RPMI7951 (cell line): ENCODE results near the gene GLDN. TPM values are rescaled to one million over a fixed set of nuclear protein-coding genes. Genes with fewer than 3 reads are reported as not detected.
A peak's percentile ranks its signal among the peaks of the same experiment; 100 is the strongest.
"Not testable (repeated sequence)": the region's sequence is repeated elsewhere in the genome, so short reads cannot be mapped to it uniquely, and the experiment has no call there.

Source experiments
- DNase-seq: peaks from one replicate; pipeline ENCODE4 v3.0.0-alpha.2; 2012; ENCODE audit warnings: low read depth
- total RNA-seq: library from RNA; depleted of rRNA; stranded (reverse); fragments of >200 nt; shearing (Covaris generic); gene quantifications from 2 replicates; pipeline ENCODE4 v1.2.3, GENCODE V29; 2014

Gene GLDN
- total RNA-seq, 1 experiment from 2014 or later = 0.48 TPM

DNA sequence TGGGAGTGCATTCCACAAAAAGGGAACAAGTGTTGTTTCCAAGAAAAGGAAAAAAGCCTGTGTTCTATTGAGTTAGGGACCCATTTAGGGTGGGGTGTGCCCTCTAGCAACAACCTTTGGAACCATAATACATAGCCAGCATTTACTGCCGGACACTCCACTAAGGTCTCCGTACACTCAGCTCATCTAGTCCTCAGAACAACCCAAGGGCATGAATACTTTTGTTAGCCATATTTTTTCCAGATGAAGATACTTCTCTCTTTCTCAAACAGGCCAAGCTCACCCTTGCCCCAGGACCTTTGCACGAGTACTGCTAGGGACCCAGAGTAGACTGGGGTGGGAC, 46.2 kb downstream of the GLDN start:
- no peak for DNase-seq

DNA sequence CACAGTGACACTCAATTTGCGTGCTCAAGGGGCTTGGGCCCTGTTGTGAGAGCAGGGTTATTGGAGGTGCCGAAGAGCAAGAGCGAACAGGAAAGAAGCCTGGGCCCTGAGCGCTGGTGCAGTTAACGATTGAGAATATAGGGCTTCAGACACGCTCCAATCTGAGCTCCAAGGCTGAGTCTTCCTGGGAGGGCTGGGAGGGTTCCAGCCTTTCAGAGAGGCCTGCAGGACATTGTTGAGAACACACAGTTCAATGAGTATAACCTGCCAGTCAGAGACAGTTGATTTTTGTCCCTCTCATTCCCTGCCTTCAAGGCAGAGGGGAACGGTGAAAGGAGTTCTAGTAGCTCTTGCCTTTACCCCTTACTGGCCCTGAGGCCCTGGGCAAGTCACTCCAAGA, 47.3 kb downstream of the GLDN start:
- no peak for DNase-seq

DNA sequence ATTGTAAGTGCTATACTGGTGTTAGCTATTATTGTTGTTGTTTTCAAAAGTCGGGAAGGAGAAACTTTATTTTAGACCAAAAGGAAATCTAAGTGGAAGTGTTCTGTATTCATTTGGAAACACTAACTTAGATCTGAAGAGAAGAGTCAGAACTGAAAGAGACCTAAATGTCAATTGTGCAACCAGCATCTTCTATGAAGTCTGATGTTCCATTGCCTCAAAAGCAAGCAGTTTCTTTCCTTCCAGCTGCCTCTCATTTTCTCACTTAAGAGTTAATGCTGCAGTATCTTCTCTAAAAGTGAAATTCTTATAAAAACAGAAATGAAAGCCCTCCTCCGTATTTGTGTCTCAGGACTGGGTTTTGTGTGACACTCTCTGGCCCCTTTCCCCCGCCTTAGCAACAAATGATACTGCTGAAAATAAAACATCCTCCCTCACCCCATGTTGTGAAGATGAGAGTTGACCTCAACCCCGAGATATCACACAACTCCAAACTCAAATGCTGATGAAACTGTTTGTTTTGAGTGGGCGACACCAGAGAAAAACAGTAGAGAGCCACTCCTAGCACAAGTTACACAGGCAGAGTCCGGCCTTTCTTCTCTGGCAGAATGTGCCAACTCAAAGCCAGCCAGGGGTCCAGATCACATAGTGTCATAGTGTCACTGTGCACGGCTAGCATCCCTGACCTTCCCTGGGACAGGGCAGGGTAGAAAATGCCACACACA, 48.9 kb downstream of the GLDN start:
- DNase-seq = no peak

DNA sequence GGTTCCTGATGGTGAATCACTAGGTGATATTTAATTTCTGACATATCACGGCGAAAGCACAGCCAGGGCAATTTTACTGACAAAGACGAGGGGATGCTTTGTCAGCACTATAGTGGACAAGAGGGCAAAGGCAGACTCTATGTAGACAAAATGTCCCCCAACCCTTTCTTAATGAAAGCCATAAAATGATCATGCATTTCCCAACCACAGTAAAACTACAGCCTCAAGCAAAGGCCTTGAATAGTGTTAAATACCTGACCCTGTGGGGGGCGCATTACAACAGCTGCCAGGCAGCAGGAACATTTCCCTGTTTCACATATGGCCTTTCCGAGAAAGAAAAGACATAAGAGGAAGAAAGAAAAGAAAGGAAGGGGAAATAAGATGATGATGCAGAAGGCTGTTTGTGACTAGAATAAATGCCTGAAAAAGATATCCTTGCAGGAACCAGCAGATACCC, 49.5 kb downstream of the GLDN start:
- no peak for DNase-seq

DNA sequence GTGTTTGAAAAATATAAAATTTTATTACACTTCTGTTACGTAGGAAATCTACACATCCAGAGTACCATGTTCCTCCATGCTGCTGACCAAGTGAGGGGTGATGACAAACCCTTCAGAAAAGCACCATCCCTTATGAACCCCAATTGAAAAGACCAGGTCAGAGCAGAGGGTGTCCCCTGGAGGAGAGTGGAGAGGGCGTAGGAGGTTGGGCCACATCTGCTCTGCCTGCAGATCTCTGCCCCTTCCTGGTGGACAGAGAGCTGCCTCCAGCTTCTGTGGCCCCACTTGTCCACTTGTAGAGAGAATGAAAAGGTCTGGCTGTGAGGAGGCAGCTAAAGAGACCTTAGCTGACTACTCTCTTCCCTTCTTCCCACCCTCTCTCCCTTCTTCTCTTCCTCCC, 55.5 kb downstream of the GLDN start:
- no peak for DNase-seq

DNA sequence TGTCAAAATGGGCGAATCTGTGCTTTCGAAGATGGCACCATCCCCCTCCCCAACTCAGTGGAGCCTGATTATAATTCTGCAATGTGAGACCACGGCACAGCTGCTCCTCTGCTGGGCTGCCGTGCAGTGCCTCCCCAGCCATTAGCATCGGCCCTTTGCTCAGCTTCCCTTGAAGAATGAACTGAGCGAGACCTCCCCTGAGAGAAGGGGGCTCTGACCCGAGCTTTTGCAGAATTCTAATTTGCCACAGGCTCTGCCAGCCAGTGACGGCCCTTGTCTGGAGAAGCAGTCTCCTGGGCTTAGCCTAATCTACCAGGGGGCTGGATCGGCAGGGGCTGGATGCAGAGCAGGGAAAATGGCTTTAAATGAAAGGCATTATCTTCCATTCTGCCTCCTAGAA, 57.2 kb downstream of the GLDN start:
- DNase-seq = no peak

DNA sequence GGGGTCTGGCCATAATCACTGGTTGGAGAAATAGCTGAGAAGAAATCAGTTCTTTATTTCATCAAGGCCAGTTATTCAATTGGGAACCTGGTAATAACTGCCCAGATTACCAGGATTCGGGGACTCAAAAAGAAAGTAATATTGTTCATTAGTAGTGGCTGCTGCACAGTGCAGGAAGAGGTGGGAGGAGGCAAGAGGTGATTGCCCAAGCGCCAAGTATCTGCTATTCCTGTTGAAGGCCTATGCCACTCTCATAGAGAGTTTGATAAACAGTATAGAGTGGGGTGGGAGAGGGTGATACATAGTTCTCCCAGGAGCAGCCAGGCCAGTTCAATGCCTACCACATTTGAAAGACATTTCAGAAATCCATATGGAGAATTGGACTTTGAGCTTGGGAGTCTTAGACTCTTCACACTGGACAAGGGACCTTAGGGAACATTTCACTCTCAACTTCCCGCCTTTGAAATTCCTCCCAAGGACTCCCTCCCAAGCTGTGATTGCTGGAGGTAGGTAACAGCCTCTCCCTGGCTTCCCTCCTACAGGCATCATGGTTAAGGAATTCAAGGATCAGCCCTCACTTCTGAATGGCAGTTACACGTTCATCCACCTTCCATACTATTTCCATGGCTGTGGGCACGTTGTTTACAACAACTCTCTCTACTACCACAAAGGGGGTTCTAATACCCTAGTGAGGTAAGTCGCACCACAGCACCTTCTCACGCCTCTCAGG, 59.8 kb downstream of the GLDN start:
- no peak for DNase-seq

DNA sequence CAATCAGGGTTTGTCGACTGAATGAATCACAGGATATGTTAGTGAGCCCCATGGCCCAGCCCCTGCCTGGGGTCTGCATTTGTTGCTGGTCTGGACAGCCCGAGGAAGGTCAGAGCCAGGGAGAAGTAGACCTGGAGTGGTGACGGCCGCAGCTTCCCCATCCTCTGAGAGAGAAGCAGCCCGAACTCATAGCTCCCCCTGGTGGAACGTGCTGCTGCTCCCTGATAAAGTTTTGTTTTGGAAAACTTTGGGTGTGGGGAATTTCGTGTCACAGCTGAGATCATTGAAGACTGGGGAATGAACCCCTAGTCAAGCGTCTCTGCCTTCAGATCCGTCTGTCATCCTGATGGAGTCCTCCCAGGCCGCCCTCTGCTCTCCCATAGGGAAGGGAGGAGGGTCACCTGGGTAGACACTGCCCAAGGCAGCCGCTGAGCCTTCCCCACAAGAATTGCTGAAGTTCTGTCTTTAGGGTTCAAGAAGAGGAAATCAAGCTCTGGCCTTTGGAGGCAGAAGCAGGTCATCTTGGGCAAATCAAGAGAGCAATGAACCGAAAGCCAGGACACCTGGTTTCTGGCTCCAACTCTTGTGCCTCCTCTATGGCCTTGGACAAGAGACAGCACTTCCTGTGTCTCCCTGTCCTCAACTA, 60.5 kb downstream of the GLDN start:
- DNase-seq = peak; percentile 34

DNA sequence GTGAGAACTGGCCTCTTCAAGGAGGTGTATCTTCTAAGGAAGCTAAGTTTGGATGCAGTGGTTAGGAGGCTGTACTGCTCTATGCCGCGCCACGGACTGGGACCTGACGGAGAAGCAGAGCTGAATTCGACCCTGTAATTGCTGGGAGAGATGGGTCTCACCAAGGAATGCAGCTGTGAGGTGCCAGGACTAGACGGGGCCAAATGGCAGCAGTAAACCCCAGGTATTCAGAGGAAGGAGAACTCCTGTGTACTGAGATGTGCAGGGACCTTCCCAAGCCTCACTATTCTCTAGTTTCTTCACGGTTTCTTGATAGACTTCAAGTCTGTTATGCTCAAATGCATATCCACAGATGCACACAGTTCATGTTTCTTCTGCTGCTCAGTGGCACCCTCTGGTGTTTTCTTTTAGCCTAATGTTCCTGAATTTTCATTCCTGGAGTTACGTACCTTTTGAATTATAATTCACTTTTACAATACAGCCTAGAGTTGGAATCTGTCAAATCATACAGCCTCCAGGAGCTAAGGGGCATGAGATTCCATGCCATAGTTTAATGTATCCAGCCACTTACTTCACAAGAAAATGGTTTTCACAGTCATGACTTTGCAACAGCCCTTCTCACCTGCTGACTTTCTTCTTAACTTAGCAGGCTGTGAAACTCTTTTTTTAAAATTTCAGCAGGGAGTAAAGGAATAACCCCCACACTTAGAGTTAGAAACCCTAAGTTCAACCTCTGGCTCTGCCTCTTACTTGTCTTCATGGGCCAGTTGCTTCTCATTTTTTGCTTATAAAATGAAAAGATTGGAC, 61.8 kb downstream of the GLDN start:
- peak; percentile 48 for DNase-seq

DNA sequence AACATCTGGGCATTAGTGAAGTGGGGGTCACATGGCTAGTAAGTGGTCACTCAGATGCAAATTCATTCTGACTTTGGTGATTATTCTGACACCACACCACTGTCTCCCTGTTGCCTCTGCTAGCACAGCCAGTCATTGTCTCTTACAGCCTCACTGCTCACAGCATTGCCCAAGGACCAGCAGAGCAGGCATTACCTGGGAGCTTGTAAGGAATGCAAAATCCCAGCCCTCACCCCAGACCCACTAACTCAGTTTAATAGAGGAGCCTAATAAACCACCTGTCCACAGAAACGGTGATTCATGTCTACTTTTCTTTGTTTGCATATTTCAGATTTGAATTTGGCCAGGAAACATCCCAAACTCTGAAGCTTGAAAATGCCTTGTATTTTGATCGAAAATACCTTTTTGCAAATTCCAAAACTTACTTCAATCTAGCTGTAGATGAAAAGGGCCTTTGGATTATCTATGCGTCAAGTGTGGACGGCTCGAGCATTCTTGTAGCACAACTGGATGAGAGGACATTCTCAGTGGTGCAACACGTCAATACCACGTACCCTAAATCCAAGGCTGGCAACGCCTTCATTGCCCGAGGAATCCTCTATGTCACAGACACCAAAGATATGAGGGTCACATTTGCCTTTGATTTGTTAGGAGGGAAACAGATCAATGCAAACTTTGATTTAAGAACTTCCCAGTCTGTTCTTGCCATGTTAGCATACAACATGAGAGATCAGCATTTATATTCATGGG, 62.7 kb downstream of the GLDN start:
- no peak for DNase-seq

DNA sequence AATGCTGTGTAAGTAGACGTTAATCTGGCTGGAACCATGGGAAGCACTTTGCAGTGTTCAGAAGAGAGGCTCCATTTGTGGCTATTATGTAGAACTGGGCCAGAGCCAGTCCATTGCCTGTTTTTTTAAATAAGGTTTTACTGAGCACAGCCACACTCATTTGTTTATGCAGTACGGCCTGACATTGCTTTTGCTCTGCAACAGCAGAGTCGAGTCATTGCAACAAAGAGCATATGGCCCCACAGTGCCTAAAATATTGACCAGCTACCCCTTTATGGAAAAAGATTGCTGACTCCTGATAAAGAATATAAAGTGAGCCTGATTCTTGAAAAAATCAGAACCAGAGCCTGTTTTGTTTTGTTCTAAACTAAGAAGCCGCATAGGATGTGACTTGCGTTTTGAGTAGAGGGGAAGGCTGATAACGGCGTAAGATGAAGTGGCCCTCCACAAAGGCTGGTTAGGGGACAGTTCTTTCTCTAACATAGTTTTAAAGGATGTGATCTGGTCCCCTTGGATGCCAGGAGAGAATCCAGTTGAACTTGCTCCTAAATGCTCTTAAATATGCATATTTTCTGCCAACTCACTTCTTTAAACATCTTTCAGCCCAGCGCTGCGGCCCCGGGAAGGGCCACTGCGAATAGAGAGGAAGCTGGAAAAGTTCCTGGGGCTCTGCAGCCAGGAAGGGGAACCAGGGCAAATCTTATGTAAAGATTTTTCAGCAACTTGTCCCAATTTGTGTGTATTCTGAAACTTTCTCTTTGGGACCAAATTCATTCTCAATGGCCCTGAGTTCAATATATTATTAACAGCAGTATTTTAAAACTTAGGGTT, 64.5 kb downstream of the GLDN start:
- DNase-seq = no peak

DNA sequence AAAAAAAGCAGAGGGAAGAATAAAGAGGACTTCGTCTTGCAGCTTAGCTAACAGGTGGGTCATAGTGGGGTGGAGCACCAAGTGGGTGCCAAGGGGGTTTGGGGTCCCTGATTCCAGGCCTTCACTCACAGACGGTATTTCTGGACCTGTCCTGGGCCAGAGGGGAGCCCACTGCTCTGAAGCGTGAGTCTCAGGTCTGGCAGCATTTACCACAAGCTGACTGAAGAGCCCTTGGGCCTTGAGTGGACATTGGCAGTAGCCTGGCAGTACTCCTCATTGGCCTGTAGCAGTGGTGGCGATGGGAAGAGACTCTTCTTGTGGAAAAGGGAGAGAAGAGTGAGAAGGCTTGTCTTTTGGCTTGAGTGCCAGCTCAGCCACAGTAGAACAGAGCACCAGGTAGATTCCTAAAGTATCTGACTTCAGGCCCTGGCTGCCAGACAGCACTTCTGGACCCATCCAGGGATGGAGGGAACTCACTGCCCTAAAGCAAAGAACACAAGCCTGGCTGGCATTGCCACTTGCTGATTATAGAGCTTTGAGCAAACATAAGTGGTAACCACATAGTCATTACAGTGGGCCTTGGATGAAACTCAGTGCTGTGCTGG, 72.9 kb downstream of the GLDN start:
- DNase-seq = no peak

DNA sequence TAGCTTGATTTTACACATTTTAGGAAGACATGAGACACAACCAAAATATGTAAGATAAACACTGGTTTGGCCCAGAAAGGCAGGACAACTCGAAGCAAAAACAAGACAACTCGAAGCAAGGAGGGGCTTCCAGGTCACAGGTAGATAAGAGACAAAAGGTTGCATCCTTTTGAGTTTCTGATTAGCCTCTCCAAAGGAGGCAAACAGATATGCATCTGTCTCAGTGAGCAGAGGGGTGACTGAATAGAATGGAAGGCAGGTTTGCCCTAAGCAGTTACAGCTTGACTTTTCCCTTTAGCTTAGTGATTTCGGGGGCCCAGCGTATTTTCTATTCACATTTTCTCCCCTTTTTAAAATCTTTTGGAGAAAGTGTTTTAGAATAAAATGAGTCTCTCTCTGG, 74.7 kb downstream of the GLDN start:
- no peak for DNase-seq

DNA sequence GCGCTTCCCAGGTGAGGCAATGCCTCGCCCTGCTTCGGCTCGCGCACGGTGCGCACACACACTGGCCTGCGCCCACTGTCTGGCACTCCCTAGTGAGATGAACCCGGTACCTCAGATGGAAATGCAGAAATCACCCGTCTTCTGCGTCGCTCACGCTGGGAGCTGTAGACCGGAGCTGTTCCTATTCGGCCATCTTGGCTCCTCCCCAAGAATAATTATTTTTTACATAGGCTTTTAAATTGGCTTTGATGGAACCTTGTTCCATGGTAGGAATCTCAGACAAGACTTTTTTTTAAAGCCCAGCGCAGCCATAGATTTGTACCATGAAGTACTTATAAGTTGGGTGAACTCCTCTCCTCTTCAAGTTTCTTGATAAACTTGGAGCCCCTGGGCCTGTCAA, 81.6 kb downstream of the GLDN start:
- DNase-seq = not testable (repeated sequence)

DNA sequence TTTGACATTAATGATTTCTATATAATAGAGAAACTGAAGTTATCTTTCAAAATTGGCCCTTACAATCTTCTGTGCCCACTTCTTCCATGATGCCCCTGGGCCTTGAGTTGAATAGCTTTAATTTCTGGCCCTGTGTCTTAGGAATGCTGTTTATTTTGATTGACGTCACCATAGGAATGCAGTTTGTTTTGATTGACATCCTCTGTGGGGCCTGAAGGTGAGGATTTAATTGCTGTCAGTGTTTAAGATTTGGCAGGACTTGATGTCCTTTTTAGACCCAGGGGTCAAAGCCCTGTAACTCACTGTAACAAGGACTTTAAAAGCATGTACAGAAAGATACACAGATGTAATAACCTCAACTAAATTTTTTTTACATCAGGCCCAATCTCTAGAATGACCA, 83.3 kb downstream of the GLDN start:
- DNase-seq = no peak

DNA sequence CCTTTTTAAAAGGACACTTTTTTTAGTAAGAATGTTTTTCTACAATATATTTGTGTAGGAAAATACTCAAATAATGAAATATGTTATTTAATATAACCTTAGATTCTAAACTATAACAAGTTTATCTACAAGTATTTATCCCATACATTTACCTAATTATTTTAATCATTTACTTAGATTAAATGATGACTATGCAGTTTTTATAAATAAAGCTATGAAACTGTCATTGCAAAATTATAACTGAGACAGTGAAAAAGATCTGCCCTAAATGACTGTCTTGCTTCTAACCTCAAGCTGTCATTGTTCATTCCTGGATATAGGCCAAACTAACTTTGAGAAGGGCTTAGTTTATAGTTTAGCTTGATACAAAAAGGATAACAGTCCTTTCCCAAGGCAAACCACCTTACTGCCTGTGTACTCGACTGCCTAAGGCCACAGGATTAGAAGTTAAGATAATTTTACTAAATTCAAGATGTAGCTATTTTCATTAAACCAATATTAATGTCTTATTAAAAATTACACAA, 84.1 kb downstream of the GLDN start:
- peak; percentile 9 for DNase-seq

DNA sequence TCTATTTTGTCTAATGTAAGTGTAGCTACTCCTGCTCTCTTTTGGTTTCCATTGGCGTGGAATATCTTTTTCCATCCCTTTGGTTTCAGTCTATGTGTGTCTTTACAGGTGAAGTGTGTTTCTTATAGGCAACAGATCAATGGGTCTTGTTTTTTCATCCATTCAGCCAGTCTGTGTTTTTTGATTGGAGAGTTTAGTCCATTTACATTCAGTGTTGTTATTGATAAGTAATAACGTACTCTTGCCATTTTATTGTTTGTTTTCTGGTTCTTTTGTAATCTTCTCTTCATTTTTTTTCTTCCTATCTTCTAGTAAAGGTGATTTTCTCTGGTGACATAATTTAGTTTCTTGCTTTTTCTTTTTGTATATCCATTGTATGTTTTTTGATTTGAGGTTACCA, 97.1 kb downstream of the GLDN start:
- no peak for DNase-seq

DNA sequence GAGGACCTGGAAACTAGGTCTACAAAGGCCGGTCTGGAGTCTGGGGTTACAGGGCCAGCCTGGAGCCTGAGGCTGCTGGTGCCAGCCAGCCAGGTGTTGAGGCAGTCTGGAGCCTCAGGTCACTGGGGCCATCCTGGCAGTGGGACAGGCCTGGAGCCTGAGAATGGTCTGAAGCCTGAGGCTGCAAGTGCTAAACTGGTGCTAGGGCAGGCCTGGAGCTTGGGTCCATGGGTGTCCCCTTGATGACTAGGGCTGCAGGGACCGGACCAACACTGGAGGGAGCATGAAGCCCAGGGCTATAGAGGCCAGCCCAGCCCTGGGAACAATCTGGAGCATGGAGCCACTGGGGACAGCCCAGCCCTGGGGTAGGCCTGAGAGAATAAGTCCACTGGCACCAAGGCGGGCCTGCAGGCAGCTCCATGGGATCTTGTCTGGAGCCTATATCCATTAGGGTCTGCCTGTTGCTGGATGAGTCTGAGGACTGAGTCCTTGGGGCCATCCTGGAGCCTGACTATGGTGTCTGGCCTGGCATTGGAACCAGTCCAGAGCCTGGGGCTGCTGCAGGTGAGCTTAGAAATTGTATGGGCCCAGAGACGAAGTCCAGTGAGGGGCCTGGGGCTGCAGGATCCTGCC, 101.9 kb downstream of the GLDN start:
- DNase-seq = no peak

DNA sequence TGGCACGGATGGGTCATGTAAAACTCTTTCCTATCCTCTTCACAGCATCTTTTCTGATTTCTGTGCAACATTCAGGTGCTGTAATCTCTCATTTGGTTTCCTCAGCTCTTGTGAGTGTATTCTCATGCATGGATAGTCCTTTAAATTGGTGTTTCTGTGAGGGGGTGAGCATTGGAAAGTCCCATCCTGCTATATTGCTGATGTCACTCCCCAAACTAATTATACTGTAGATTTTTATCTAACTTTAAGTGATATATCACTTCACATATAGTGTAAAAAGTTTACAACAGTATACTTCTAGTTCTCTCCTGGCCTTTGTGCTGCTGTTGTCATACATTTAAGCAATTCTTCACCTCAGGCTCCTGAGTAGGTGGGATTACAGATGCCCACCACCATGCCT, 102.7 kb downstream of the GLDN start:
- DNase-seq = no peak
